ENCODE data around the gene NOBOX. TPM values are rescaled to one million over a fixed set of nuclear protein-coding genes. Genes with fewer than 3 reads are reported as not detected.

The NOBOX gene
- total RNA-seq, 1 donor = not detected

Small RNA genes lying within 50 kb of the gene (small RNA-seq; reads per million reads assigned to genes)
- not detected for gene RNU6ATAC40P

Other genes starting within 250 kb of the NOBOX start
- gene CTAGE4, start 220.2 kb downstream of the NOBOX start, total RNA-seq = not detected
- gene ARHGEF35, start 207.9 kb downstream of the NOBOX start, total RNA-seq = 0.54 TPM
- gene OR2A42, start 164.1 kb downstream of the NOBOX start, total RNA-seq = under 0.01 TPM
- gene OR2A7, start 138.9 kb downstream of the NOBOX start, total RNA-seq = 2.7 TPM
- 0.81 TPM for gene CTAGE8, start 134.4 kb downstream of the NOBOX start, total RNA-seq
- 0.27 TPM for gene OR2A1, start 91.3 kb downstream of the NOBOX start, total RNA-seq
- 4.3 TPM for gene ARHGEF5, start 48.3 kb downstream of the NOBOX start, total RNA-seq

All from hematopoietic multipotent progenitor cell (in vitro differentiated cells).